ENCODE data around the gene FAM107B.
"Not testable (repeated sequence)": the region's sequence is repeated elsewhere in the genome, so short reads cannot be mapped to it uniquely, and the experiment has no call there.

The FAM107B gene

GRCh38 chr10:14774797-14775196, at the start of gene FAM107B:
Gene FAM107B, minus strand, starts transcription at chr10:14774897. Its CDS starts 234 bp downstream, at chr10:14774663.
- no peak for DNase-seq (ENCODE audit: low read depth in 2 of 2)

GRCh38 chr10:14823966-14824365, 49.3 kb upstream of the FAM107B start:
- no peak for DNase-seq (ENCODE audit: low read depth in 2 of 2)

GRCh38 chr10:14822879-14823755, 48.4 kb upstream of the FAM107B start:
- DNase-seq (ENCODE audit: low read depth in 2 of 2) = peak in 1 of 2 experiments; percentile 20

GRCh38 chr10:14821635-14822375, 47.1 kb upstream of the FAM107B start:
- no peak for DNase-seq (ENCODE audit: low read depth in 2 of 2)

GRCh38 chr10:14820775-14821154, 46.1 kb upstream of the FAM107B start:
- no peak for DNase-seq (ENCODE audit: low read depth in 2 of 2)

- DNase-seq (ENCODE audit: low read depth in 2 of 2) = peak in 1 of 2 experiments; percentile 20
These were observed 45.5 kb upstream of the FAM107B start for GRCh38 chr10:14820010-14820774.

- DNase-seq (ENCODE audit: low read depth in 2 of 2) = not testable (repeated sequence)
These were observed 42.0 kb upstream of the FAM107B start for GRCh38 chr10:14816717-14817116.

GRCh38 chr10:14815681-14816080, 41.0 kb upstream of the FAM107B start:
- DNase-seq (ENCODE audit: low read depth in 2 of 2) = no peak

GRCh38 chr10:14812271-14812670, 37.6 kb upstream of the FAM107B start:
- DNase-seq (ENCODE audit: low read depth in 2 of 2) = peak in 1 of 2 experiments; percentile 3

- DNase-seq (ENCODE audit: low read depth in 2 of 2) = no peak
These were observed 36.6 kb upstream of the FAM107B start for GRCh38 chr10:14810969-14811953.

GRCh38 chr10:14806318-14806717, 31.6 kb upstream of the FAM107B start:
- DNase-seq (ENCODE audit: low read depth in 2 of 2) = no peak

GRCh38 chr10:14803827-14804226, 29.1 kb upstream of the FAM107B start:
- DNase-seq (ENCODE audit: low read depth in 2 of 2) = no peak

- DNase-seq (ENCODE audit: low read depth in 2 of 2) = no peak
These were observed 27.0 kb upstream of the FAM107B start for GRCh38 chr10:14801723-14802122.

- DNase-seq (ENCODE audit: low read depth in 2 of 2) = no peak
These were observed 25.7 kb upstream of the FAM107B start for GRCh38 chr10:14800397-14800796.

GRCh38 chr10:14798636-14799035, 23.9 kb upstream of the FAM107B start:
- no peak for DNase-seq (ENCODE audit: low read depth in 2 of 2)

GRCh38 chr10:14787938-14788337, 13.2 kb upstream of the FAM107B start:
- DNase-seq (ENCODE audit: low read depth in 2 of 2) = no peak

- no peak for DNase-seq (ENCODE audit: low read depth in 2 of 2)
These were observed 9.9 kb upstream of the FAM107B start for GRCh38 chr10:14784459-14785055.

- no peak for DNase-seq (ENCODE audit: low read depth in 2 of 2)
These were observed 8.1 kb upstream of the FAM107B start for GRCh38 chr10:14782691-14783363.

- no peak for DNase-seq (ENCODE audit: low read depth in 2 of 2)
These were observed 7.1 kb upstream of the FAM107B start for GRCh38 chr10:14781763-14782162.
